Spleen (tissue), 11 donors: ENCODE results near the gene DCAF5. TPM values are rescaled to one million over a fixed set of nuclear protein-coding genes. Genes with fewer than 3 reads are reported as not detected.

Experiments used
- DNase-seq: peaks from one replicate; pipeline ENCODE4 v3.0.0-alpha.2; 2020
- H3K27ac ChIP-seq, 8 donors: fragments of 200-600 bp; sonication (generic) in 7 of 8; 1 replicate in 4 of 8; 2 replicates in 4 of 8; pipeline versions ENCODE4 v1.5.0 to v1.8.0; 2016 to 2021; ENCODE audit warnings: inconsistent platforms in 4 of 8, mild to moderate bottlenecking in 4 of 8, moderate library complexity in 1 of 8
- H3K27me3 ChIP-seq, 7 donors: fragments of 200-600 bp; sonication (generic) in 6 of 7; replicated peaks in 1 of 7; 1 replicate in 4 of 7; 2 replicates in 3 of 7; pipeline versions ENCODE4 v1.5.0 to v1.8.0; 2016 to 2021; ENCODE audit warnings: inconsistent platforms in 3 of 7, mild to moderate bottlenecking in 1 of 7
- H3K36me3 ChIP-seq, 6 donors: fragments of 200-600 bp; sonication (generic) in 5 of 6; 1 replicate in 4 of 6; 2 replicates in 2 of 6; pipeline versions ENCODE4 v1.5.0 to v1.8.0; 2016 to 2021; ENCODE audit warnings: inconsistent platforms in 2 of 6
- H3K4me1 ChIP-seq, 6 donors: fragments of 200-600 bp; sonication (generic) in 5 of 6; 1 replicate in 3 of 6; 2 replicates in 3 of 6; pipeline versions ENCODE4 v1.5.0 to v1.8.0; 2016 to 2021; ENCODE audit warnings: inconsistent platforms in 3 of 6
- H3K4me3 ChIP-seq, 8 donors: fragments of 200-600 bp; sonication (generic) in 7 of 8; 1 replicate in 4 of 8; 2 replicates in 4 of 8; pipeline versions ENCODE4 v1.5.0 to v1.8.0; 2016 to 2021; ENCODE audit warnings: inconsistent platforms in 4 of 8, mild to moderate bottlenecking in 4 of 8, moderate library complexity in 2 of 8
- H3K9me3 ChIP-seq, 8 donors: fragments of 200-600 bp; sonication (generic) in 7 of 8; 1 replicate in 4 of 8; 2 replicates in 4 of 8; pipeline versions ENCODE4 v1.5.0 to v1.8.0; 2016 to 2021; ENCODE audit warnings: inconsistent platforms in 4 of 8
- CTCF ChIP-seq, 11 experiments: fragments of 200-600 bp in 7 of 11; fragments of 450-650 bp in 4 of 11; sonication (generic) in 4 of 11; IDR thresholded peaks in 8 of 11; conservative IDR thresholded peaks in 3 of 11; 1 replicate in 7 of 11; 2 replicates in 4 of 11; pipeline versions ENCODE4 v1.4.0 to v1.8.0; 2016 to 2021; ENCODE audit warnings: antibody characterized with exemption in 11 of 11, inconsistent platforms in 4 of 11, mild to moderate bottlenecking in 1 of 11
- POLR2A ChIP-seq, 3 donors: fragments of 450-650 bp; IDR thresholded peaks; one replicate each; pipeline ENCODE4 v1.5.1; 2017; ENCODE audit warnings: antibody characterized with exemption in 3 of 3, mild to moderate bottlenecking in 1 of 3
- POLR2AphosphoS5 ChIP-seq, 3 donors: sonication (generic); formaldehyde crosslinking; IDR thresholded peaks; one replicate each; pipeline ENCODE4 v1.5.1; 2017; ENCODE audit warnings: antibody characterized with exemption in 3 of 3
- WGBS, 5 donors: extraction: QIAGEN DNeasy Blood & Tissue Kit in 3 of 5; methylation state at CpG; one replicate each; pipeline versions ENCODE4 v1.1.5 to v1.1.7; 2013 to 2018; 5-methylcytosine and 5-hydroxymethylcytosine counted together
- intact Hi-C: fragments of 100-400 bp; cut with DNase I; formaldehyde crosslinking; loops from one replicate; pipeline ENCODE4 v1.15.0; 2023; ENCODE audit warnings: low total_unique reads
- polyA plus RNA-seq, 3 donors: library from polyadenylated mRNA; stranded (reverse); fragments of 200-250 nt; gene quantifications; one replicate each; pipeline ENCODE4 v1.2.1, GENCODE V29; 2013
- total RNA-seq, 7 donors: library from RNA; depleted of rRNA in 3 of 7; stranded (reverse); fragments of >200 nt in 3 of 7; fragmentation: NEBNext Ultra II Directional in 4 of 7; extraction: Animal tissue kit (Norgen Biotek cat#: 25700) in 4 of 7; gene quantifications; one replicate each; pipeline versions ENCODE4 v1.1.0 to v1.2.1, GENCODE V29; 2016 to 2021
- donor health status: healthy with polysubstance abuse.
- donor health status: DM: no; HTN: no; CAD: no; lungs with moderate emphysema.
- donor health status: DM: no; HTN: no; CAD: no.
- donor health status: Bipolar disorder and iron deficiency.
- donor health status: healthy.
- donor health status: DM: no; HTN: no; CAD: no.
- donor health status: DM: yes; HTN: yes; CAD: no.

The DCAF5 gene
- total and polyA plus RNA-seq, 10 donors = 10.3 to 60.6 (median 44.1) TPM

- 82 to 95% (median 88%) methylated on average over 3 to 4 of the region's 4 CpGs for WGBS, 5 donors
- intact Hi-C loops = no loop called here
- no peak overlapping the region for H3K27ac ChIP-seq
- TF ChIP-seq CTCF (IDR thresholded peaks at IDR 0.05 in 8 of 11, conservative IDR thresholded peaks at IDR 0.05 in 3 of 11) = no peak
- TF ChIP-seq POLR2AphosphoS5 (IDR thresholded peaks at IDR 0.05) = no peak
- TF ChIP-seq POLR2A (IDR thresholded peaks at IDR 0.05) = no peak
- no peak for DNase-seq
- H3K4me3 ChIP-seq = no peak overlapping the region
- H3K4me1 ChIP-seq = peaks cover 0 to 22% (median 5%) of the 10 kb centered on the region in 6 donors
- H3K36me3 ChIP-seq = no peaks in the 10 kb centered on the region
- H3K9me3 ChIP-seq = no peaks in the 10 kb centered on the region
- no peaks in the 10 kb centered on the region for H3K27me3 ChIP-seq
Observed at GRCh38 chr14:69017706-69018105, 135.2 kb downstream of the DCAF5 start.

- no peaks in the 10 kb centered on the region for H3K27me3 ChIP-seq
- H3K27ac ChIP-seq = peak overlapping the region in 5 of 8 donors; percentile 56 to 92 (median 82)
- no peak for TF ChIP-seq POLR2A (IDR thresholded peaks at IDR 0.05)
- no peak for TF ChIP-seq CTCF (IDR thresholded peaks at IDR 0.05 in 8 of 11, conservative IDR thresholded peaks at IDR 0.05 in 3 of 11)
- TF ChIP-seq POLR2AphosphoS5 (IDR thresholded peaks at IDR 0.05) = no peak
- no peak for DNase-seq
- WGBS, 5 donors = 64 to 92% (median 74%) methylated on average over 6 of the region's 6 CpGs
- intact Hi-C loops = no loop called here
- H3K36me3 ChIP-seq = no peaks in the 10 kb centered on the region
- peaks cover 0 to 37% (median 5%) of the 10 kb centered on the region in 6 donors for H3K4me1 ChIP-seq
- no peaks in the 10 kb centered on the region for H3K9me3 ChIP-seq
- H3K4me3 ChIP-seq = peak overlapping the region in 1 of 8 donors; percentile 36
Observed at GRCh38 chr14:69014829-69015259, 138.1 kb downstream of the DCAF5 start.

- Histone ChIP-seq H3K36me3 (no peaks in the 10 kb centered on the region), H3K9me3 (no peaks in the 10 kb centered on the region), H3K4me3 (peak overlapping the region in 1 of 8 donors; percentile 43), H3K27me3 (no peaks in the 10 kb centered on the region), H3K27ac (peak overlapping the region in 6 of 8 donors; percentile 56 to 92 (median 82)), H3K4me1 (peaks cover 0 to 37% (median 5%) of the 10 kb centered on the region in 6 donors)
- WGBS, 5 donors = 59 to 69% (median 64%) methylated on average over 12 of the region's 12 CpGs
- intact Hi-C loops = no loop called here
- TF ChIP-seq POLR2AphosphoS5 (IDR thresholded peaks at IDR 0.05) = peak; percentile 33 to 78 (median 76)
- no peak for TF ChIP-seq POLR2A (IDR thresholded peaks at IDR 0.05)
- peak; percentile 92 for DNase-seq
Observed at GRCh38 chr14:69013943-69014782, 138.8 kb downstream of the DCAF5 start.

- intact Hi-C loops = no loop called here
Observed at GRCh38 chr14:69012256-69012953, 140.5 kb downstream of the DCAF5 start.

More at GRCh38 chr14:69012256-69012953, 140.5 kb downstream of the DCAF5 start:
- no peak for DNase-seq
- no peak for TF ChIP-seq CTCF (IDR thresholded peaks at IDR 0.05 in 8 of 11, conservative IDR thresholded peaks at IDR 0.05 in 3 of 11)
- TF ChIP-seq POLR2AphosphoS5 (IDR thresholded peaks at IDR 0.05) = no peak
- no peak for TF ChIP-seq POLR2A (IDR thresholded peaks at IDR 0.05)
- Histone ChIP-seq H3K36me3 (no peaks in the 10 kb centered on the region), H3K4me3 (no peak overlapping the region), H3K9me3 (no peaks in the 10 kb centered on the region), H3K27ac (peak overlapping the region in 4 of 8 donors; percentile 20 to 92 (median 60)), H3K4me1 (peaks cover 0 to 37% (median 5%) of the 10 kb centered on the region in 6 donors), H3K27me3 (no peaks in the 10 kb centered on the region)
- 76 to 93% (median 85%) methylated on average over 5 of the region's 5 CpGs for WGBS, 5 donors
